ENCODE measurements around the gene LCE1B. TPM values are rescaled to one million over a fixed set of nuclear protein-coding genes. Genes with fewer than 3 reads are reported as not detected.

Gene LCE1B
- total RNA-seq, 1 donor from 2014 or later: not detected

DNA sequence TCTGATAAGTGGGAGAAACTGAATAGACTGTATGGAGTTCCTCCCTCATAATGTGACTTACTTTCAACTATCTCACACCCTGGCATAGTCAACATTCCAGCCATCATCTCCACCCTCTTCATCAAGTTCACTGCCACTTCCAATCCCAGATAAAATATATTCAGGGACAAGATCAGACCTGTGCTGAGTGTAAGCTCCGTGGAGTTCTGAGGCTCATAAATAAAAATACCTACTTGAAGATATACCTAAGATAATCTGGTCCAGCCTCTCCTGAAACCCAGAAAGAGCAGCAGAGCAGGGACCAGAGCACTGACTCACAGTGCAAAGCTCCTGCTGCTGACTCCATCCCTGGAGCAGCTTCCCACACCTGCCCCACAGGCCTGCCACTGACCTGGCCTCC lies 46.3 kb downstream of the LCE1B start:
- intact Hi-C loops (cut with DNase I): loop anchor here (10.0 kb wide), 1 partner anchor 153 kb away; the partner anchor contains the start of gene LCE4A
- no peak for ATAC-seq (ENCODE audit: poor library complexity)
- DNase-seq: no peak

DNA sequence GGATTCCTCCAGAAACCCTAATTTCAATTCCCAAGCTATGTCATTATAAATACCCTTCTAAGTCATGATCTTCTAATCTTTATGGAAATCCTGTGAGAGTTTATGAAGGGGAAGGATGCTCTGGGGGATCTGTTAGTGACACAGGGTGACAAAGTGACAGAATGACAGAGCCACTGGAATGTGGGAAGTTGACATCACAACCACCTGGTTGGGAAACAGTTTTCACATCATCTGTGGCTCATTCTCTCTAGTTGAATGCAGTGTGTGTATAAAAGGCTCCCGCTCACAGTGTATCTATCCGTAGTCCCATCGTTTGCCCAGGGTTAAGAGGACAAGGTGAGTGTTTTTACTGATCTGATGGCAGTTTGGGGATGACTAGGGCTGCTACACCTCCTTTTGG lies 47.9 kb downstream of the LCE1B start, which contains the start of gene LCE7A:
TSS of gene LCE7A (plus strand) at position 301 of the 400 bp plus-strand sequence. CDS start 702 bp downstream, outside the sequence.
- no peak for DNase-seq
- intact Hi-C loops (cut with DNase I): loop anchor here (10.0 kb wide), 2 partner anchors 155 to 365 kb away; partner anchors contain the start of gene LCE4A
- no peak for ATAC-seq (ENCODE audit: poor library complexity)

DNA sequence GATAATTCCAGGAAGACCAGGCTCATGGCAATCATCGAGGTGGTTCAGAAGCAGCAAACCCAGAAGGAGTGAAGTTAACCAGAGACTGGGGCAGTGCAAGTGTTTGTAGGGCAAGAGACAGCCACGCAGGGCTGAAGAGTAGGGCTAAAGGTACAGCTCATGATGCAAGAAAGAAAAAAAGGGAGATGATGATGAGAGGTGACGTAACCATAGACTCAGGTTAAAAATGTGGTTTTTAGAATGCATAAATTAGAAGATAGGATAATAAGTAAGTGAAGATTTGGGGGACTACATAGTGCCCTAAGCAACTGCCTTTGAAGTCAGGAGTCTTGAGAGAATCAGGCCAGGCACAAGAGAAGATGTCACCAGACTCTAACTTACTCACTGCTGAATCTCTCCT lies 48.4 kb downstream of the LCE1B start:
- intact Hi-C loops (cut with DNase I): loop anchor here (10.0 kb wide), 1 partner anchor 365 kb away; no protein-coding TSS in a partner anchor
- ATAC-seq (ENCODE audit: poor library complexity) (no peak), DNase-seq (no peak)

DNA sequence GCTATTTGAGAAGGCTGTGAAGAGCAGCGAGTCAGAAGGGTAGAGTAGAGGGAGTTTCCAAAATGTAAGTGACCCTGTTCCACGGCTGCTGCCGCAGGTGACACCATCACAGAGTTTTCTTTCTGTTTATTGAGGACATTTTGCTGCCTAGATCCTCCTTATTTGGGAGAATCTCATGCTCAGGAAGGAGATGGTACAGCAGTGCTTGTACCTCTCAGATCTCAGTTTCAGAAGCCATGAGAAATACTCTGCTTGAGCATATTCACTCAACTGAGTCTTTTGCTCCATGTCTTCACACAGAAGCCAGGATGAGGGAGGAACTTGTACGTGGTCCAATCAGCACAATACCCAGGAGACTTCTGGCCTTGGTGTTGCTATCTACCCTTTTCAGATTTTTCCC lies 49.6 kb downstream of the LCE1B start:
- intact Hi-C loops (cut with DNase I): loop anchor here (10.0 kb wide), 1 partner anchor 363 kb away; no protein-coding TSS in a partner anchor
- ATAC-seq (ENCODE audit: poor library complexity): no peak

More for the DNA sequence above, 49.6 kb downstream of the LCE1B start:
- no peak for DNase-seq

Other genes with a start within 250 kb of the LCE1B start
- not detected for gene LCE3E, start 245.2 kb upstream of the LCE1B start, total RNA-seq
- not detected for gene LCE3D, start 231.5 kb upstream of the LCE1B start, total RNA-seq
- not detected for gene LCE3C, start 211.7 kb upstream of the LCE1B start, total RNA-seq
- not detected for gene LCE3B, start 198.2 kb upstream of the LCE1B start, total RNA-seq
- gene LCE3A, start 188.9 kb upstream of the LCE1B start, total RNA-seq: not detected
- not detected for gene LCE2D, start 148.6 kb upstream of the LCE1B start, total RNA-seq
- not detected for gene LCE2C, start 136.7 kb upstream of the LCE1B start, total RNA-seq
- not detected for gene LCE2B, start 125.8 kb upstream of the LCE1B start, total RNA-seq
- not detected for gene LCE2A, start 113.6 kb upstream of the LCE1B start, total RNA-seq
- not detected for gene LCE4A, start 103.8 kb upstream of the LCE1B start, total RNA-seq
- not detected for gene KPRP, start 53.9 kb upstream of the LCE1B start, total RNA-seq
- gene LCE1F, start 36.8 kb upstream of the LCE1B start, total RNA-seq: not detected
- gene LCE1E, start 25.7 kb upstream of the LCE1B start, total RNA-seq: not detected
- not detected for gene LCE1D, start 15.2 kb upstream of the LCE1B start, total RNA-seq
- not detected for gene LCE1C, start 5.3 kb upstream of the LCE1B start, total RNA-seq
- not detected for gene LCE1A, start 15.5 kb downstream of the LCE1B start, total RNA-seq
- not detected for gene LCE6A, start 30.9 kb downstream of the LCE1B start, total RNA-seq
- not detected for gene LCE7A, start 48.0 kb downstream of the LCE1B start, total RNA-seq
- gene SMCP, start 66.4 kb downstream of the LCE1B start, total RNA-seq: not detected
- not detected for gene IVL, start 96.6 kb downstream of the LCE1B start, total RNA-seq
- gene SPRR5, start 135.2 kb downstream of the LCE1B start, total RNA-seq: not detected
- not detected for gene SPRR4, start 158.7 kb downstream of the LCE1B start, total RNA-seq
- gene SPRR1A, start 172.1 kb downstream of the LCE1B start, total RNA-seq: not detected
- gene SPRR3, start 189.8 kb downstream of the LCE1B start, total RNA-seq: not detected
- not detected for gene SPRR1B, start 219.2 kb downstream of the LCE1B start, total RNA-seq
- not detected for gene SPRR2D, start 229.1 kb downstream of the LCE1B start, total RNA-seq
- not detected for gene SPRR2A, start 245.5 kb downstream of the LCE1B start, total RNA-seq

Data from Right ventricle myocardium superior (tissue), 1 donor.